GM12891 (cell line): ENCODE measurements around the gene SMIM20.

ENCODE experiments used
- POLR2A ChIP-seq: IDR thresholded peaks from 2 replicates; pipeline ENCODE4 v1.6.1; 2011; ENCODE audit warnings: low read depth, low read length, control low read depth
- POLR2AphosphoS5 ChIP-seq: IDR thresholded peaks from 2 replicates; pipeline ENCODE4 v1.6.1; 2011; ENCODE audit warnings: low read depth, low read length, control low read depth
- POU2F2 ChIP-seq: IDR thresholded peaks from 2 replicates; pipeline ENCODE4 v1.6.1; 2011; ENCODE audit warnings: low read depth, mild to moderate bottlenecking, control low read depth, low read length, moderate library complexity
- SPI1 ChIP-seq: IDR thresholded peaks from 2 replicates; pipeline ENCODE4 v1.6.1; 2011; ENCODE audit warnings: low read depth, low read length, control low read depth
- TAF1 ChIP-seq: IDR thresholded peaks from 2 replicates; pipeline ENCODE4 v1.6.1; 2011; ENCODE audit warnings: low read depth, low read length, control low read depth

- TF ChIP-seq POU2F2 (no peak), POLR2A (no peak), TAF1 (no peak), POLR2AphosphoS5 (no peak), SPI1 (no peak)
Observed at GRCh38 chr4:25905371-25905770, 8.6 kb upstream of the SMIM20 start.
